Left hindlimb (tissue), 1 donor: ENCODE data around the gene MIB2.
A peak's percentile ranks its signal among the peaks of the same experiment; 100 is the strongest.
"Not testable (repeated sequence)": the region's sequence is repeated elsewhere in the genome, so short reads cannot be mapped to it uniquely, and the experiment has no call there.

Experiments
- DNase-seq: peaks from one replicate; pipeline ENCODE4 v3.0.0-alpha.2; 2018

Gene MIB2

DNA sequence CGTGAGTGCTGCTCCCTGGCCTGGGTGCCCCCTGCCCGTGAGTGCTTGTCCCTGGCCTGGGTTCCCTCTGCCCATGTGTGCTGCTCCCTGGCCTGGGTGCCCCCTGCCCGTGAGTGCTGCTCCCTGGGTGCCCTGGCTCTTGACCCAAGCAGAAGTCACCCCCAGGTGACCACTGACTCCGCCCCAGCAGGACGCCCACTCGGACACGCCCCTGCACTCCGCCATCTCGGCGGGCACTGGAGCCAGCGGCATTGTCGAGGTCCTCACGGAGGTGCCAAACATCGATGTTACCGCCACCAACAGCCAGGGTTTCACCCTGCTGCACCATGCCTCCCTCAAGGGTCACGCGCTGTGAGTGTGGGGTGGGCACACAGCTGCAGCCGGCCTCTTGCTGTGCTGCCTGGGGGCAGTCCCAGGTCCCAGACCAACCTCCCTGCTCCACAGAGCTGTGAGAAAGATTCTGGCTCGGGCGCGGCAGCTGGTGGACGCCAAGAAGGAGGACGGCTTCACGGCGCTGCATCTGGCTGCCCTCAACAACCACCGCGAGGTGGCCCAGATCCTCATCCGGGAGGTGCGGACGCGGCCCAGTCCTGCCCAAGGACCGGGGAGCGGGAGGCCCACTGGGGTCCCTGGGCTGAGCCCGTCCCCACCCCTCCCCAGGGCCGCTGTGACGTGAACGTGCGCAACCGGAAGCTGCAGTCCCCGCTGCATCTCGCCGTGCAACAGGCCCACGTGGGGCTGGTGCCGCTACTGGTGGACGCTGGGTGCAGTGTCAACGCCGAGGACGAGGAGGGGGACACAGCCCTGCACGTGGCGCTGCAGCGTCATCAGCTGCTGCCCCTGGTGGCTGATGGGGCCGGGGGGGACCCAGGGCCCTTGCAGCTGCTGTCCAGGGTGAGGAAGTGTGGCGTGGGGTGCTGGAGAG lies 12.8 kb downstream of the MIB2 start:
- DNase-seq: no peak

- DNase-seq: peak; percentile 54
Measured at GRCh38 chr1:1628754-1629429, 13.6 kb downstream of the MIB2 start.

- DNase-seq: no peak
Measured at GRCh38 chr1:1629430-1630190, 14.3 kb downstream of the MIB2 start.

GRCh38 chr1:1630191-1630964 lies 15.1 kb downstream of the MIB2 start:
- DNase-seq: peak; percentile 92

- peak; percentile 92 for DNase-seq
Measured at GRCh38 chr1:1630965-1631781, 15.9 kb downstream of the MIB2 start.

GRCh38 chr1:1631782-1632420 lies 16.6 kb downstream of the MIB2 start, which contains the start of gene MMP23B:
Gene MMP23B, plus strand, starts transcription at chr1:1632173. Its CDS starts 46 bp downstream, at chr1:1632219.
- DNase-seq: peak; percentile 79

DNA sequence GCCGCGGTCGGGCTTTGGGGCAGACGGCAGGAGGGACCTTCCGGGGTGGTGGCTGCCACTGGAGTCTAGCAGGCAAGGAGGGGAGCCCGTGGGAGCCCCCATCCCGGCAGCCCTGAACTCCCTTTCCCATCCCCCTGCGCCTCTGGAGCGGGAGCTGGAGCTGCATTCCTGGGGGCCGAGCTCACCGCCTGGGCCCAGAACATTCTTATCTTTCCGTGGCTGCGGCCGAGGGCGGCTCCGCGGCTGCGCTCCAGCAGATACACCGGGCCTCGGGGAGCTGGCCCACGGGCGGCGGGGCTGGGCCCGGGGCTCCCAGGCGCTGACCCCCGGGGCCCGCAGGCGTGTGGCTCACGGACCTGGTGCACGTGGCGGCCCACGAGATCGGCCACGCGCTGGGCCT lies 18.1 kb downstream of the MIB2 start:
- DNase-seq: not testable (repeated sequence)

- not testable (repeated sequence) for DNase-seq
Measured at GRCh38 chr1:1634613-1635012, 19.3 kb downstream of the MIB2 start.

GRCh38 chr1:1636621-1637478 lies 21.6 kb downstream of the MIB2 start:
- DNase-seq: not testable (repeated sequence)

GRCh38 chr1:1637479-1637875 lies 22.2 kb downstream of the MIB2 start:
- DNase-seq: not testable (repeated sequence)

- not testable (repeated sequence) for DNase-seq
Measured at GRCh38 chr1:1638528-1638927, 23.2 kb downstream of the MIB2 start.

DNA sequence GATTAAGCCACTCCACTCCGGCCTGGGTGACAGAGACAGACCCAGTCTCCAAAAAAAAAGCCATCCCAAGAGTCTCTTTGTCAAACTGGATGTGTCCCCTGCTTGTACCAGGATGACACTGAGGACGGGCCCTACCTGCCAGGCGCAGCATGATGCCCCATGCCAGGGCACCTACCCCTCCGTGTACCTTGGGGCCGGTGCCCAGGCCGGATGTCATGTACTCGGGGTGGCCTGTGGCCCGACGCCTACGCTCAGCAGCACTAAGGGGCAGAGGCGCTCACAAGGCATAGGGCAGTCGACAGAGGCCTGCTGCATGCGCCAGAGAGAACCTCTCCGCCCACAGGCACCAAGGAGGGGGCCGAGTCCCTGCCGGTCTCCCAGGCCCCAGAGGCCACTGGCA lies 24.1 kb downstream of the MIB2 start:
- not testable (repeated sequence) for DNase-seq

DNA sequence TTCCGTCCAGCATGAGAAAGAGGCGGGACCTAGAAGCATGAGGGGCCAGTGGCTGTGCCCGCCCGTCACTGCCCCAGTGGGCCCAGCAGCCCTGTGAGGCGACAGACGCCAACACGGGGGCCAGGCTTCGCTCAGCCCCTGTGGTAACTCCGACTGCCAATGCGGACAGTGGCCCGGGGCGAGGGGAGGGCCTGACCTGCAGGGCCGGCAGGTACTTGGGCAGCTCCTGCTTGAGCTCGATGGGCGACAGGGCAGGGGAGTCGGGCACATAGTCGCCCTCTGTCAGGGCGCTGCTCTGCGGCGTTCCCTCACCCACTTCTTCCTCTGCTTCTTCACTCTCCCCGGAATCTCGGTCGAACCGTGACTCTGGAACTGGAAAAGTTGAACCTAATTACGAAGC lies 24.8 kb downstream of the MIB2 start:
- DNase-seq: not testable (repeated sequence)

DNA sequence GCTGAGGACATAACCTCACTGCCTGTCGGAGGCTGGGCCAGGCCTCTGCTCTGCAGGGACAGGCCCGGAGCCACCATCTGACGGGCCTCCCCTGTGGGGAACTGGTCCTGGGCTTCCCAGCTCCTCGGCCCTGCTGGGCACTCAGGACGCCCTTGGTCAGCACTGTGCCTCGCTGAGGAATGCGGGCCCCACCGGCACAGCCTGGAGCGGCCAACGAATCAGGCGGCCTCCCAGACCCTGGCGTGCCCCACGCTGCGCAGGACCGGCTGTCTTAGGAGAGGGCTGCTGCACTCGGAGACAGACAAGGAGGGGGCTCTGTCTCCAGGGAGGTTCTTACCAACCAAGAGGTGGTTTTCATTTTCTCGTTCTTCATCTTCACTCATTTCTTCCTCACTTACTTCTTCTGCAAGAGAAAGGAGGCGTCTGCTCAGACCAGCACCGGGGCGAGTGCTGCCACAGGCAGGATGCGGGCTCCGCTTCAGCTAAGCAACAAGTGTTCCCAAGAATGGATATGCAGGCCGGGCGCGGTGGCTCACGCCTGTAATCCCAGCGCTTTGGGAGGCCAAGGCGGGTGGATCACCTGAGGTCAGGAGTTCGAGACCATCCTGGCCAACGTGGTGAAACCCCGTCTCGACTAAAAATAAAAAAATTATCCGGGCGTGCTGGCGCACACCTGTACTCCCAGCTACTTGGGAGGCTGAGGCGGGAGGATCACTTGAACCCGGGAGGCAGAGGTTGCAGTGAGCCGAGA lies 25.6 kb downstream of the MIB2 start:
- not testable (repeated sequence) for DNase-seq

GRCh38 chr1:1646326-1646725 lies 31.0 kb downstream of the MIB2 start:
- not testable (repeated sequence) for DNase-seq

- not testable (repeated sequence) for DNase-seq
Measured at GRCh38 chr1:1647567-1648241, 32.4 kb downstream of the MIB2 start.

GRCh38 chr1:1648265-1648664 lies 33.0 kb downstream of the MIB2 start:
- DNase-seq: not testable (repeated sequence)
